ENCODE results near the gene SLC25A33.
"Not testable (repeated sequence)": the region's sequence is repeated elsewhere in the genome, so short reads cannot be mapped to it uniquely, and the experiment has no call there.

Gene SLC25A33

GRCh38 chr1:9539829-9540550, 725 bp downstream of the SLC25A33 start:
- peak; percentile 38 for DNase-seq

- no peak for DNase-seq
Measured at GRCh38 chr1:9542430-9542829, 3.2 kb downstream of the SLC25A33 start.

GRCh38 chr1:9544926-9545325, 5.7 kb downstream of the SLC25A33 start:
- no peak for DNase-seq

GRCh38 chr1:9549955-9550546, 10.8 kb downstream of the SLC25A33 start:
- DNase-seq = no peak

GRCh38 chr1:9551984-9552383, 12.7 kb downstream of the SLC25A33 start:
- DNase-seq = no peak

GRCh38 chr1:9553736-9554144, 14.5 kb downstream of the SLC25A33 start:
- no peak for DNase-seq

- DNase-seq = no peak
Measured at GRCh38 chr1:9555942-9556341, 16.7 kb downstream of the SLC25A33 start.

- no peak for DNase-seq
Measured at GRCh38 chr1:9557624-9558023, 18.4 kb downstream of the SLC25A33 start.

GRCh38 chr1:9558271-9558945, 19.1 kb downstream of the SLC25A33 start:
- no peak for DNase-seq

- no peak for DNase-seq
Measured at GRCh38 chr1:9558946-9559545, 19.8 kb downstream of the SLC25A33 start.

- no peak for DNase-seq
Measured at GRCh38 chr1:9559673-9560072, 20.4 kb downstream of the SLC25A33 start.

GRCh38 chr1:9560090-9560489, 20.8 kb downstream of the SLC25A33 start:
- not testable (repeated sequence) for DNase-seq

- DNase-seq = no peak
Measured at GRCh38 chr1:9561429-9561828, 22.2 kb downstream of the SLC25A33 start.

GRCh38 chr1:9569267-9569666, 30.0 kb downstream of the SLC25A33 start:
- DNase-seq = no peak

- DNase-seq = not testable (repeated sequence)
Measured at GRCh38 chr1:9570886-9571529, 31.7 kb downstream of the SLC25A33 start.

GRCh38 chr1:9573723-9574122, 34.5 kb downstream of the SLC25A33 start:
- no peak for DNase-seq

GRCh38 chr1:9575486-9575885, 36.2 kb downstream of the SLC25A33 start:
- no peak for DNase-seq

- DNase-seq = no peak
Measured at GRCh38 chr1:9576903-9577302, 37.6 kb downstream of the SLC25A33 start.

- DNase-seq = no peak
Measured at GRCh38 chr1:9577423-9577822, 38.2 kb downstream of the SLC25A33 start.

- no peak for DNase-seq
Measured at GRCh38 chr1:9580942-9581341, 41.7 kb downstream of the SLC25A33 start.

- no peak for DNase-seq
Measured at GRCh38 chr1:9586147-9586766, 47.0 kb downstream of the SLC25A33 start.

- DNase-seq = peak; percentile 93
Measured at GRCh38 chr1:9588551-9589143, 49.4 kb downstream of the SLC25A33 start, which contains the start of gene TMEM201. Gene TMEM201 (plus strand): TSS chr1:9588911. CDS start chr1:9588931, 20 bp downstream.
